GM18520 (cell line): ENCODE results near the gene SPDL1.

Experiments
- ATAC-seq: cut with Tn5 transposase; IDR thresholded peaks from one replicate; pipeline ENCODE4 v1.9.1; 2021; ENCODE audit not compliant: unreplicated experiment

Gene SPDL1

DNA sequence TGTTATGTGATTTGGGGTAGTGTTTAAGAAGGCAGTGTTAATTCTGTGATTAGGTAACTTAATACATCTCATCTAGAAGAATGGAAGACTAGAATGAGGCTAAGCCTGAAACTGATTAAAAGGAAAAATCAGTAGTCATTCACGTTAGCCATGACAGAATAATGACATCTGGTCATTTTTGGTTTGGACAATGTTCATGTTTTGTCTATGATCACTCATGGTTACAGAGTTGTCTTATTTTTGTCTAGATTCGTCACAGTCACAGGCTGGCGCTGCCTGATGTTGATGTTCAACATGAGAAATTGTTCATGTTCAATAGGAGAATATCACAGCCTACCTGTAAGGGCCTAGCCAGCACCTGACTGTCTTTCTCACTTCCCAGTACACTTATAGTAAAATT is 44.0 kb downstream of the SPDL1 start:
- no peak for ATAC-seq

DNA sequence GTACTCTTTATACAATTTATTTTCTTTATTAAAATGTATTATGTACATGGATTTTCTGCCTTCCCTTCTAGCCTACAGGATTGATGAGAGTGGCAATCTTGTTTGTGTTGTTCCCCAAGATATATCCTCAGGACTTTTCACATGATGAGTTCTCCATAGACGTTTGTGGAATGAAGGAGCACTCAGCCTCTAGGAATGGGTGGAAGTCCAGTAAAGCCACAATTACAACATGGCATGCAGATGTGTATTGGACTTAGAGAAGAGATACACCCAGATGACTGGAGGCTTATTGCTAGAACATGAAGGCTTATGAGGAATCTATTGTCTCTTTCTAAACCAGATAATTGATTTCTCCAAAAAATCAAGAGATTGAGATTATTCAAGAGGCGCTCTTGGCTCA is 45.3 kb downstream of the SPDL1 start:
- no peak for ATAC-seq

DNA sequence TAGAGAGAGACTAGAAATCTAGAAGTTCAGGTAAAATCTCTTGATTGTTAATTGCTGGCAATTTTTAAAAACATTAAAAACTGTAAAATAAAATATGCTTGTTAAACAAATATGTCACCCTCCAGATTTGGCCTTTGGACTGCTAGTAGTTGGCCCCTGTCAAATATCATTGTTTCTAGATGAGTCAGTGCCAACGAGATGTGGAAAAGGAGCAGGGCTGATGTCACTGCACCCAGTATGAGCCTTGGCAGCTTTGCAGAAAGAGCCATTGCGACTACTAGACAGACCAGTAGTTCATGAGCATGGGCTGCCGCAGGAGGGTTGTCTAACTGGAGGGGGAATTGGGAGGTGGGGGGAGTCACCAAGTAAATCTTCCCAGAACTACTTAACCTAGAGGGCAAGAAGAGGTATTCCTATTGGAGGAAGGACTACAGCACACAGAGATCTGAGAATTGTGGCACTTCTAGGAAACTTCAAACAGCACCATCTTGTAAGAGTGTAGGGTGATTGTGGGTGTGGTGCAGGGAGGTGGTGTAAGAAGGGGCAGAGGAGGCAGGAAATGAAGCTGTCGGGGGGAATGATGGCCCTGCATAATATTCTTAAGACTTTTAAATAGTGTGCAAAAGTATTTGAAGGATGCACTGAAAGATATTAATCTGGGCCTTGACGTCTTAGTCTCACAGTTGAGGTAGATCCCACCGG is 46.4 kb downstream of the SPDL1 start:
- ATAC-seq, result peak; percentile 55

DNA sequence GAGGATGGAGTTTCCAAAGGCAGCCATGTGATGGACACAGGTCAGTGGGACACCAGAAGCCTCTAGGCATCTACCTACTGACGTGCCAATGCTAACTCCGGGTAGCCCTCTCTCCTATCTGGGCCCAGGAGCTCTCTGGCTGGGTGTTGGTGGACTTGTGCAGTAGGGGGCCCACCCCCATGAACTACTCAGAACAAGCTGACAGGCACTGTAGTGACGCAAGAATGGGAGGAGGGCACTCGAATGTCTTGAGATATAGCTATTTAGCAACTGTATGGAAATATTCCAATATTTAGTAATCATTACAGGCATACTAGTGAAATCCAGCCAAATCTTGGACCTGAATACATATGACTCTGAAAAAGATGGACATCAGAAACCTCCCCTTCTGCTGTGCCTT is 47.8 kb downstream of the SPDL1 start:
- no peak for ATAC-seq

DNA sequence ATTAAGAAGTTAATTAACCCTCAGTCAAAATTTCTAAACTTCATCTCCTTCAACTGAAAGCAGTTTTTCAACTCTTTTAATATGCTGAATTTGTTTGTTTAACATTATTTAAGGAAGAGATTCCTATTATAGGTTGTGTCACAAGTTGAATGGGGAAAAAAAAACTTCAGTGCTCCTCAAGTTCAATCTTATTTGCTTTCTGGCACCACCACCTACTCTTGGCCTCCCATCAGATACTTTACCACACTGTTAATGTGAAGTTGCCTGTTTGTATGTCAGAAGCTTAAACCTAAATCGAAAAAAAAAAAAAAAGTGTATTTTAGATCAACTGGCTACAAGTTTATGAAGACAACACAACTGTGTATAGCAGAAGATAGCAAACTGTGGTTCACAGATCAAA is 49.4 kb downstream of the SPDL1 start:
- ATAC-seq, result no peak

DNA sequence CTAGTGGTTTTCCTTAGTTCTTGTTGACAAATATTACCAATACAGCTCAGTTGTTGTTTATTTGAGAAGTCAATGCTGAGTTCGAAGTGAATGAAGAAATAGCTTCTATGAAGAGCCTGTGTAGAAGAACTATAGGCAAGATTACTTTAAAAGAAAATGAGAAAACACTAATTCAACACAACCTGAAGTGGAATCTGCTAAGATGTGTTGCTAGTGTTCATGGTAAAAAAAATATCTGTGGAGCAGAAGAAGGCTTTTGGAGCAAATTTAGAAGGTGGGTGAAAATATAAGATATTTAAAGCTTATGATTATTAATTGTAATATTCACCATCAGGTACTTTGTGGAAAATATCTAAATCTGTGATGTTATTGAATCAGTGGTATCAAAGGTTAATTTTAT is 51.0 kb downstream of the SPDL1 start:
- ATAC-seq, result no peak

DNA sequence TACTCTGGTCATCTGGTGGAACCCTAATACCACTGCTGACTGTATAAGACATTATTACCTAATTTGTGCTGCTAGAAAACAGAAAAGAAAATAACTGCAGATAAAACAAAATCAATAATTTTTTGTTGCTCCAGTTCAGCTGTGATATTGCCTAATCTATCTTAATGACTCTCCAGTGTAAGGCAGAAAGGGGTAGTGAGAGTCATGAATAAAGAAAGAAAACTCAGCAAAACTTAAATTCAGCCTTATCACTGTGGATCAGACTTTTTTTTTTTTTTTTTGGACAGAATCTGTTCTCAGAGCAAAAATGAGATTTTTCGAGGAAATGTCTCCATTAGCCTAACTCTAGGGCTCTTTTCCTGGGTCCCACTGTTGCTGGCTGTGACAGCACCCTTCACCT is 52.4 kb downstream of the SPDL1 start:
- ATAC-seq, result no peak

DNA sequence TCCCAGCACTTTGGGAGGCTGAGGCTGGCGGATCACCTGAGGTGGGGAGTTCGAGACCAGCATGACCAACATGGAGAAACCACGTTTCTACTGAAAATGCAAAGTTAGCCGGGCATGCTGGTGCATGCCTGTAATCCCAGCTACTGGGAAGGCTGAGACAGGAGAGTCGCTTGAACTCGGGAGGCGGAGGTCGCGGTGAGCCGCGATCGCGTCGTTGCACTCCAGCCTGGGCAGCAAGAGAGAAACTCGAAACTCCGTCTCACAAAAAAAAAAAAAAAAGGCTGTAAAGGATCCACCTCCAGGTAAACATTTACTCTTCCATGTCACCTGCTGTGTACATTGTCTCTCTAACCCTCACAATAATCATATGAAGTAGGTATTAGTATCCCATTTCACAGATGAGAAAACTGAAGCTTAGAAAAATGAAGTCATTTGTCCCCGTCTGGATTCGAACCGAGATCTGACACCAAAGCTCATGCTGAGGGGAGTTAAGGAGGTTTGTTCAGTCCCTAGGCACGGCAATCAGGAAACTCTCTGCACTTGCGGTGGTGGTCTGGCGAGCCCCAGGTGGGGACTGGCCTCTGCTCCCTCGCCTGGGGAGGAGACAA is 53.0 kb downstream of the SPDL1 start:
- ATAC-seq, result no peak

DNA sequence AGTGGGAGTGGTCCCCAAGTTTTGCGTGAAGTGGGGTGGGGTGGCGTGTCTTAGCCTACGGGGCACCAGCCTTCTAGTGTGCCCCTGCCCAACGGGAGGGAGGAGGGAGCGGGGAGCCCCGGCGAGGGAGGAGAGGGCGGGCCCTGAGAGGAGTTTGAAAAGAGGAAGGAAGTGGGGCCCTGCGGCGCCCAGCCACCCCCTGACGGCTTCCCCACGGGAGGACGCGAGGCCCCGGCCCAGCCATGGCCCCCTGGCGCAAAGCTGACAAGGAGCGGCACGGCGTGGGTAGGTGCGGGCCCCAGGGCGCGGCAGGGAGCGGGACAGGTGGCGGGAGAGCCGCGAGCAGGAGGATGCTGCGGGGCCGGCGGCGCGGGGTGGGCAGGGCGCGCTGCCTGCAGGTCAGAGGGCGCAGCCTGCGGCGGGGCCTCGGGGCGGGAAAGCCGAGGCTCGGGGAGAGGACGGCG is 53.5 kb downstream of the SPDL1 start, which contains the start of gene DOCK2:
TSS of gene DOCK2 (plus strand) at position 191 of the 464 bp plus-strand sequence. CDS start at position 243, 52 bp downstream.
- peak; percentile 71 for ATAC-seq

DNA sequence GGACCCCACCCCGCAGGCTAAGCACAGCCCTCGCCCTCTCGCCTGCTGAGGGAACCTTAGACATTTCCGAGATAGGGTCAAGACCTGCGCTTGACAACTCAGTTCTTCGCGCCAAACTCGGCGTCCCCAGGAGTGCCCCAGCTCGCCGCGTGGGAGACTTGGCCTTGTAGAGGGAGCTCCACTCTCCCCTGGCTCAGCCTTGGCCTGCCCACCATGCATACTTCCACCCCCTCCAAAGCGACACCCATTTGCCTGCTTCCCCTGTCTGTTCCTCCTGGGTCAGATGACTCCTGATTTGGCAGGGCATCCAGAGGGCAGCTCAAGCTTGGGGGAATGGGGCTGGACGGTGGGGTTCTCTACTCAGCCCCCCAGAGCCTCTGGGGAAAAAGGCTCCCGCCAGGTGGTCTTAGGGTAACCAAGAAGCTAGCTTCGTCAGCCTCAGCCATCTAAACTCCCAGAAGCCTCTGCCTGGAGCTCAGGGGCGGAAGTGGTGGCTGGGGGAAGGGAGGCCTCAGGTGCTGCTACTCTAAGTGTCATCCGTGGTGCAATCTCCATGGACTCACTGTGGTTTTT is 54.1 kb downstream of the SPDL1 start:
- peak; percentile 47 for ATAC-seq

DNA sequence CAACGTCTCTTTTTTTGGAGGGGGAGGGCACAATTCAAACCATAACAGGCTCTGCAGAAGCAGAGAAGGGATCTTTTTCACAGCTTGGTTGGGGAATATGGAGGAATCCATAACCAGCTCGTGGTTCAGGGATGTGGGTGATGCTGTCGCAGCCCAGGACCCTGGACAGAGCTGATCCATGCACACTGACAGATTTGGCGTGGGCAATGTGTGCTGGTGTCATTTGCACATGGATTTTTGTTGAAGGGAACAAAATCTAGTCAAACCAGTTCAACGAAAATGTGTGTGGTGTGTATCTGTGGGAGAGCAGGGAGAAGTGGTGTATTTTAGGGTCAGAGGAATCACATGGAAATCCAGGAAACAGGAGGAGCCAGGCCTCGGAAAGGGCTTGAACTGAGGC is 57.7 kb downstream of the SPDL1 start:
- ATAC-seq, result no peak

DNA sequence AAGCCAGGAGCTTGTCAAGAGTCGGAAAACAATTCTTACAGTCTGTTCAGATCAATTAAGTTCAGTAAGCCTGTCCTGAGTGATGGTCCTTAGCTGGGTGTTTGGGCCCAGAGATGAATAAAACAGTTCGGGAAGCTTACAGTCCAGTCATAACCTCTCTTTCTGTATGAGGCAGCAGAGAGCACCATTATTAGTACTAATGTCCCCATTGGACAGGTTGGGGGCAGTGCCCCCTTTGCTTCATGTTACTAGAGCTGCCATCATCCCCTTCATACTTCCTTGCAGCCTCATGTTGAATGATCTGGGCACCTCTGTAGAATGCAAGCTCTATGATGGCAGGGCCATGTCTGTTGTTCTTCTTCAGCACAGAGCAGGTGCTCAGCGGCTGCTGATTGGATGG is 63.3 kb downstream of the SPDL1 start:
- ATAC-seq, result peak; percentile 28

DNA sequence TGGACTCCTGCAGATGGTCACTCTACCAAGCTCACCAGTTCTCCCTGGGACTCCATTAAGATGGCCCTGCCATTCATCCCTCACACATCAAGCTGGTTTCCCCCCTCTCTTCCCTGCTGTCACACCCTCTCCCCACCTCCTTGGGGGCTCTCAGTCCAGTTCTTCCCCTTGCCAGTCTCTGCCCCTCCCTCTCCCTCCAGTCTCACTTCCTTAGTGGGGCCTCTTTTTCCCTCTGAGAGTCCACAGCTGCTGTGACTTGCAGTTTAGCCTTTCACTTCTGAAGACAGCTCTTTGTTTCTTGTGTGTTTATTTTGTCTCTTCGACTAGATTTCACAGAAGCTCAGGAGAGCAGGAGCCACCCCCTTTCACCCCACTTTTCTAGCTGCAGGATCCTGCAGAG is 64.0 kb downstream of the SPDL1 start:
- ATAC-seq, result no peak

DNA sequence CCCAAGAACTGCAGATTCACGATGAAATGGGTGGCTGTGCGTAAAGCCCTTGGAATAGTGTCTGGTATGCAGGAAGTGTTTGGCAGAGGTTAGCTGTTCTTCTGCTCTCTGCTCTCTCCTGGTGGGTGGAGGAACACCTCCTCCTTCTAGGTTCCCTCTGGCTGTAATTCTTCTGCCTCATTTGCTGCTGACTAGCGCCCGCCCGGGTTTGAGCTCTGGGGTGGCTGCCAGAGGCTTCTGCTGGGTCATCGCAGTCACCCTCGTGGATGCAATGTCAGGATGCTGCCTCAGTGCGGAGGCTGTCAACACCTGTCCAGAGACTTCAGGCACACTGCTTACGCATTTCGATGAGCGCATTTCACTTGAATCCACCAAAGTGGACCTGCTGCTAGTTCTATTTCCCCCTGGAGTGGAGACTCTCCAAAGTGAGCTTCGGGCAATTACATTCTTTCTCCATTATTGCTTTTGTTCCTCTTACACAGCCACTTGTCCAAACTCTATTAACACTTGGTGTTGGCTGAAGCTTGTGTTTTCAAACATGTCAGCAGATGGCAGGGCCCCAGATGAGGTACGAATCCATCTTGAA is 65.2 kb downstream of the SPDL1 start:
- ATAC-seq, result no peak

DNA sequence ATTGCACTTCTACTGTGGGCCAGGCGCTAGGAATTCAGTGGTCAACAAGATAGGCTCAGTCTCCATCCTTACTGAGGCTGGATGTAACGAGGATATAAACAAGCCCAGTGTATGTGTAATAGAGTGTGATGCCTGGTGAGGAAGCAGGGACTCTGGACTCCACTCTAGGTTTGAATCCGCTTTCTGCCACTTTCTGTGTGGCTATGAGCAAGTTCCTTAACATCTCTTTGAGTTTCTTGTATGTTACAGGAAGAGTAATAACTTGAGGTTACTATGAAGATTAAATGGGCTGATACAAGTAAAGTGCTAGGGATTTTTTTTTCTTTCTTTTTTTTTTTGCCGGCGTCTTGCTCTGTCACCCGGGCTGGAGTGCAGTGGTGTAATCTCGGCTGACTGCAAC is 65.9 kb downstream of the SPDL1 start:
- no peak for ATAC-seq

DNA sequence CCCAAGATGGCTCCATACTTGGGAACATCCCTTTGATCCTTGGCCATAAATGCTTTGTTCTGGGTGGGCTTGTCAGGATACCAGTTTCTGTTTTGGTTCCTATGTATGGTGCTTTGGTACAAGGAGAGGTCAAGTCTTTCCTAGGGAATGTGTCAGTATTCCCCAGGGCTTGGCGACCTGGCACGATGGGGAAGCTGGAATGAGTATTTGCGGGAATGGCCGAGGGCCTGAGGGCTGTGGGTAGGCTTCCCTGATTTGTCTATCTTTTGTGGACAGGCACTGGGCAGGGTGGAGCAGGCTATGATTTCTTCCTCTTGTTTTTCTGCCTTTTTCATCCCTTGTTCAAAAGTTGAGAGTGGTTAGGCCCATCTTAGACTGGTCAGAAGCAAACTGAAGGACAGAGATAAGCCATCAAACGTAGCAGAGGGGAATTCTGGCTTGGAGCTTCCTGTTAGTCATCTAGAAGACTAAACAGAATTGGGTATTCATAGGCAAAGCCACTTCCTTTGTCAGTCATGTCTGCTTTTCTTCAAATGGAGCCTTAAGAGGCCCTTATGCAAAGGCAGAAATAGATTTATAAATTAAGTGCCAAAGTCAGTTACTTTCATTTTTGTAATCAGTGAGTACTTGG is 67.2 kb downstream of the SPDL1 start:
- ATAC-seq, result peak; percentile 62

DNA sequence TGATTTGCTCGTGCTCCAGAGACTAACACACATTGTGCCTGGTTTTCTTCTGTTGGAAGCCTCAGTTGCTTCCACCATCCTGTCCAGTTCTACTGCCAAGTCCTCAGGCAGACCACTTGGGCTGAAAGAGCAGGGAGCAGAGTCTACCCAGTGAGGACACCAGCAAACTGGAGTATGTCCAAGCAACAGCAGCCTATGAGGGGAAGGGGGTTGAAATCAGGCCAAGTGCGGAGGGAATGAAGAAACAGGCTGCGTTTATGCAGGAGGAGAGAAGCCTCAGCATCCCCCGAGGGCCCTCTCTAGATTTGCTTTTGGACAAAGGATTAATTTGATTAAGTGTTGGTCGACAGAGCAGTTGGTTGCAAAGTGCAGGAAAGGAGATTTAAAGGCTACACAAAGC is 68.0 kb downstream of the SPDL1 start:
- ATAC-seq, result no peak

DNA sequence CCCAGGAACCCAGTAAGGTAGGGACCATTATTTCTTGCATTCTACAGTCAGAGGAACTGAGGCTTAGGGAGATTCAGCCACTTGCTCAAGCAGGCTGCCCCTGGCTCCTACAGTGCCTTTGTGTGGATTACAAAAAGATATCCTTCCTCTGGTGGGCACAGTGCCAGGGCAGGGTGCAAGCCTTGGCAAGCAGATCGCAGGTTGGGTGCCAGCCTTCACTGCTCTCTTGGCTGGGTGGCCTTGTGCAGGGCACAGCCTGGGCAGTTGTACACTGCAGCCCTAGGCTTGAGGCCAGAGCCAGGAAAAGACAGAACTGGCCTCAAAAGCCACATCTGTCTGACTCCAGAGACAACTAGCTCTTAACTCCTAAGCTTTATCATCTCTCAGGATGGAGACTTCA is 68.5 kb downstream of the SPDL1 start:
- no peak for ATAC-seq

DNA sequence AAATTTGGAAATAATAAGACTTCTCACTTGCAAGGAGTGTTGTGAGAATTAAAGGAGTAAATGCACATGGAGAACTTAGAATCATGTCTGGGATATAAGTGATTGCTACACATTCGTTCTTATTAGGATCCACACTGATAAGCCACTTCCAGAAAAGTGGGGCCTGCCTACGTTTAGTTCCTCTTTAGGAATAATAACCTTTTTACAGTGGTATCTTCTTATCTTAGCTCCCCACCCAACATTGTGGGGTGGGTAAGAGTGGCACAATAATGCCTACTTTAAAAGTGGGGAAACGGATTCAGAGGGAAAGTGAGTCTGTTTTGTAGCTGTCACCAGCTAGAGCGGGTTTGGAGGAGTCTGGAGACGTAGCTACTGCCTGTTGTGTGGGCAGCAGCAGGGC is 69.5 kb downstream of the SPDL1 start:
- no peak for ATAC-seq
